Measurements from ENCODE around the gene SVOP.

The SVOP gene

DNA sequence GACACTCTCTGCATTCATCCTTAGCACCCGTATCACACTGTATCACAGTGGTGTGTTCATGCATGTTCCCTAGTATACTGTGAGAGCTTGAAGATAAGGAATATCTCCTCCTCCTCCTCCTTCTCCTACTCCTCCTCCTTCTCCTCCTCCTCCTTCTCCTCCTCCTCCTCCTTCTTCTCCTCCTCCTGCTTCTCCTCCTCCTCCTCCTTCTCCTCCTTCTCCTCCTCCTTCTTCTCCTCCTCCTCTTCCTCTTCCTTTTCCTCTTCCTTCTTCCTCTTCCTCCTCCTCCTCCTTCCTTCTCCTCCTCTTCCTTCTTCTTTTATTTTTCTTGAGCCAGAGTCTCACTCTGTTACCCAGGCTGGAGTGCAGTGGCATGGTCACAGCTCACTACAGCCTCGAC, 113.9 kb downstream of the SVOP start:
- DNase-seq (ENCODE audit: low read depth) = no peak
- TF ChIP-seq, protein P1, sequence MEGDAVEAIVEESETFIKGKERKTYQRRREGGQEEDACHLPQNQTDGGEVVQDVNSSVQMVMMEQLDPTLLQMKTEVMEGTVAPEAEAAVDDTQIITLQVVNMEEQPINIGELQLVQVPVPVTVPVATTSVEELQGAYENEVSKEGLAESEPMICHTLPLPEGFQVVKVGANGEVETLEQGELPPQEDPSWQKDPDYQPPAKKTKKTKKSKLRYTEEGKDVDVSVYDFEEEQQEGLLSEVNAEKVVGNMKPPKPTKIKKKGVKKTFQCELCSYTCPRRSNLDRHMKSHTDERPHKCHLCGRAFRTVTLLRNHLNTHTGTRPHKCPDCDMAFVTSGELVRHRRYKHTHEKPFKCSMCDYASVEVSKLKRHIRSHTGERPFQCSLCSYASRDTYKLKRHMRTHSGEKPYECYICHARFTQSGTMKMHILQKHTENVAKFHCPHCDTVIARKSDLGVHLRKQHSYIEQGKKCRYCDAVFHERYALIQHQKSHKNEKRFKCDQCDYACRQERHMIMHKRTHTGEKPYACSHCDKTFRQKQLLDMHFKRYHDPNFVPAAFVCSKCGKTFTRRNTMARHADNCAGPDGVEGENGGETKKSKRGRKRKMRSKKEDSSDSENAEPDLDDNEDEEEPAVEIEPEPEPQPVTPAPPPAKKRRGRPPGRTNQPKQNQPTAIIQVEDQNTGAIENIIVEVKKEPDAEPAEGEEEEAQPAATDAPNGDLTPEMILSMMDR (IDR thresholded peaks at IDR 0.05; ENCODE audit: control insufficient read depth, insufficient read depth, low read depth, low read length, missing control alignments) = no peak
- no peak overlapping the region for H3K4me3 ChIP-seq (ENCODE audit: control insufficient read depth, low read depth, low read length)

DNA sequence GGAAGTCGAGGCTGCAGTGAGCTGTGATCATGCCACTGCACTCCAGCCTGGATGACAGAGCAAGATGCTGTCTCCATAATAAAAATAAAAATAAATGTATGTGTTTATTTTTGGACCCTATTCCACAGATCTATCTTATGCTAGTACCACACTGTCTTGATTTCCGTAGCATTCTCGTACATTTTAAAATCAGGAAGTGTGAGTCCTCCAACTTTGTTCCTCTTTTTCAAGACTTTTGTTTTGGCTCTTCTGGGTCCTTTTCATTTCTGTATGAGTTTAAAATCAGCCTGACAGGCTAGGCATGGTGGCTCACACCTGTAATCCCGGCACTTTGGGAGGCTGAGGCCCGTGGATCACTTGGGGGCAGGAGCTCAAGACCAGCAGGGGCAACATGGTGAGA, 115.1 kb downstream of the SVOP start:
- TF ChIP-seq, protein P1 (IDR thresholded peaks at IDR 0.05; ENCODE audit: control insufficient read depth, insufficient read depth, low read depth, low read length, missing control alignments) = no peak
- no peak overlapping the region for H3K4me3 ChIP-seq (ENCODE audit: control insufficient read depth, low read depth, low read length)
- DNase-seq (ENCODE audit: low read depth) = no peak

DNA sequence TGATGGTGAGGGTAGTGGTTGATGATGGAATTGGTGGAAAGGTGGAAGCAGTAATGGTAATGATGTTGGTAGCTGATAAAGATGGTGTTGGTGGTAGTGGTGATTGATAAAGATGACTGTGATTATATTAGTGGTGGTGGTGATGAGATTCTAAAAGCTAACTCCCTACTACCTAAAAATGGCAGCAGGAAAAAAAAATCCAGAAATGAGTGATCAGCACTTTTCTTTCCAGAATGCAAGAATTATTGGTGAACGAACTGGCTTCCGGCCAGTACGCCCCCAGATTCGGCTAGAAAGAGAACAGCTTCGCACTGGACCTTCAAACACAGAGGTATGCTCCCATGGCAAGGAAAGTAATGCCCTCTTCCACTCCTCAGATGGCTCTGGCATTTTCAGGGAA, 121.7 kb downstream of the SVOP start:
- TF ChIP-seq, protein P1 (IDR thresholded peaks at IDR 0.05; ENCODE audit: control insufficient read depth, insufficient read depth, low read depth, low read length, missing control alignments) = no peak
- DNase-seq (ENCODE audit: low read depth) = no peak
- no peak overlapping the region for H3K4me3 ChIP-seq (ENCODE audit: control insufficient read depth, low read depth, low read length)

GRCh38 chr12:108896817-108897216, 124.1 kb downstream of the SVOP start:
- no peak for DNase-seq (ENCODE audit: low read depth)

DNA sequence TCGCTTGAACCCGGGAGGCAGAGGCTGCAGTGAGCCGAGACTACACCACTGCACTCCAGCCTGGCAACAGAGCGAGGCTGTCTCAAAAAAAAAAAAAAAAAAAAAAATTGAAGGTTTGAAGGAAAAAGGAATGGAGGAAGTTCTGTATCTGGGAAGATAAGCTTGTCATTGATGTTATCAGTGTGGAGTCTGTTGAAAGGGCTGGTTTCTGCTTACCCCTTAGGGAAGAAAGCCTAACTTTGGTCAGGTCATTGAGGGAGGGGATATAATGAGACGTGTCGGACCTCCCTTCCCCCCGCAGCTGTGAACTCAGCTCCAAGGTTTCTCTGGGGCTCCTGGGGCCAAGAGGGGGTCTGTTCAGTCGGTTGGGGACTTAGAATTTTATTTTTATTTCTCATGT, 124.5 kb downstream of the SVOP start:
- TF ChIP-seq, protein P1 (IDR thresholded peaks at IDR 0.05; ENCODE audit: control insufficient read depth, insufficient read depth, low read depth, low read length, missing control alignments) = no peak
- DNase-seq (ENCODE audit: low read depth) = no peak
- H3K4me3 ChIP-seq (ENCODE audit: control insufficient read depth, low read depth, low read length) = no peak overlapping the region

More at GRCh38 chr12:108896817-108897216, 124.1 kb downstream of the SVOP start:
- no peak overlapping the region for H3K4me3 ChIP-seq (ENCODE audit: control insufficient read depth, low read depth, low read length)
- TF ChIP-seq, protein P1 (IDR thresholded peaks at IDR 0.05; ENCODE audit: control insufficient read depth, insufficient read depth, low read depth, low read length, missing control alignments) = no peak

GRCh38 chr12:108895220-108895802, 125.6 kb downstream of the SVOP start:
- TF ChIP-seq, protein P1 (IDR thresholded peaks at IDR 0.05; ENCODE audit: control insufficient read depth, insufficient read depth, low read depth, low read length, missing control alignments) = no peak
- no peak overlapping the region for H3K4me3 ChIP-seq (ENCODE audit: control insufficient read depth, low read depth, low read length)
- no peak for DNase-seq (ENCODE audit: low read depth)

DNA sequence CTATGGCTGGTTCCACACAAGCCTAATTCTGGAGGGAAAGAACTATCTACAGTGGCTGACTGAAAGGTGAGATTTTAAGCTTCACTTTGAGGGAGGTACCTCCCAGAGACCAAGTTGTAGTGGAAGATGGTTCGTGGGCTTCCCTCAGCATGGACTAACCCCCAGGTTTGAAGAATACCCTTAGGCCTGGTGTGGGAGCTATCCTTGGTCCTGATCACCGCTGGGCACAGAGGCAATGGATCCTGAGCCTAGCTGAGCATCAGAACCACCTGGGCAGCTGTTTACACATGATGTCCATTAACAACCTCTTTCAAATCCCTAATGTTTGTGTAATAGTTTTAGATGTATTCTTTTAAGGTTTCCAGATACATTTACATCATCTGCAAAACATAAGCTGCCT, 130.7 kb downstream of the SVOP start:
- DNase-seq (ENCODE audit: low read depth) = no peak
- H3K4me3 ChIP-seq (ENCODE audit: control insufficient read depth, low read depth, low read length) = no peak overlapping the region
- TF ChIP-seq, protein P1 (IDR thresholded peaks at IDR 0.05; ENCODE audit: control insufficient read depth, insufficient read depth, low read depth, low read length, missing control alignments) = no peak

All from AG09309 (cell line).